Neural cell (in vitro differentiated cells): ENCODE data around the gene KDM4B.

Source experiments
- CTCF ChIP-seq: fragments of 450-650 bp; IDR thresholded peaks from 2 replicates; pipeline ENCODE4 v1.5.1; 2014; ENCODE audit warnings: antibody characterized with exemption, mild to moderate bottlenecking, moderate library complexity; ENCODE audit not compliant: poor library complexity, severe bottlenecking
- EP300 ChIP-seq: fragments of 450-650 bp; conservative IDR thresholded peaks from 2 replicates; pipeline ENCODE4 v1.6.1; 2014; ENCODE audit warnings: antibody characterized with exemption, mild to moderate bottlenecking, moderate library complexity; ENCODE audit not compliant: poor library complexity, severe bottlenecking
- MXI1 ChIP-seq: fragments of 450-650 bp; conservative IDR thresholded peaks from 2 replicates; pipeline ENCODE4 v1.6.1; 2014; ENCODE audit warnings: antibody characterized with exemption, mild to moderate bottlenecking; ENCODE audit not compliant: poor library complexity, severe bottlenecking
- REST ChIP-seq: IDR thresholded peaks from 2 replicates; pipeline ENCODE4 v1.6.1; 2012; ENCODE audit warnings: borderline replicate concordance
- TAF1 ChIP-seq: IDR thresholded peaks from 2 replicates; pipeline ENCODE4 v1.6.1; 2012; ENCODE audit warnings: low read depth

- TF ChIP-seq CTCF (no peak), TAF1 (no peak), REST (no peak), MXI1 (no peak), EP300 (no peak)
Observed at GRCh38 chr19:5157186-5157585, 188.3 kb downstream of the KDM4B start.
